H1 (cell line): ENCODE data around the gene PLXNA4. TPM values are rescaled to one million over a fixed set of nuclear protein-coding genes. Genes with fewer than 3 reads are reported as not detected.

Experiments
- CTCF ChIP-seq, 3 experiments: IDR thresholded peaks; 1 replicate in 2 of 3; 2 replicates in 1 of 3; pipeline versions ENCODE4 v1.5.1 to v1.6.1; 2011; ENCODE audit warnings: low read length in 3 of 3, mild to moderate bottlenecking in 3 of 3, inconsistent platforms in 2 of 3, low read depth in 1 of 3, moderate library complexity in 1 of 3; ENCODE audit not compliant: insufficient read depth in 1 of 3; ENCODE audit errors: control extremely low read depth in 1 of 3
- NRF1 ChIP-seq: IDR thresholded peaks from 2 replicates; pipeline ENCODE4 v1.6.1; 2011; ENCODE audit warnings: mild to moderate bottlenecking, low read depth, low read length, improper control_type of control experiment
- polyA plus RNA-seq, 7 experiments: library from polyadenylated mRNA; depleted of rRNA in 3 of 7; stranded (reverse) in 5 of 7; unstranded in 2 of 7; fragments of >200 nt in 5 of 7; fragments of 200-250 nt in 2 of 7; gene quantifications; 1 replicate in 5 of 7; 2 replicates in 1 of 7; 4 replicates in 1 of 7; pipeline versions ENCODE4 v1.2.1 to v1.2.3, GENCODE V29; 2011 to 2013; ENCODE audit warnings: missing spikeins in 2 of 7, mixed read lengths in 2 of 7
- total RNA-seq: library from RNA; stranded (reverse); fragmentation: NEBNext Ultra II Directional; extraction: Animal tissue kit (Norgen Biotek cat#: 25700); gene quantifications from 2 replicates; pipeline ENCODE4 v1.2.1, GENCODE V29; 2021

PLXNA4 gene
- total and polyA plus RNA-seq, 2 of the 8 experiments (the other 6 are each of a cell fraction or from before 2014, with no cell fraction given), result 0.76 to 0.79 TPM

- TF ChIP-seq CTCF (IDR thresholded peaks at IDR 0.05; ENCODE audit: control extremely low read depth in 1 of 3, insufficient read depth in 1 of 3, low read depth in 1 of 3, low read length in 3 of 3) (no peak), NRF1 (no peak)
Measured at GRCh38 chr7:132407764-132408163, 168.5 kb downstream of the PLXNA4 start (continued).
